IgD-negative memory B cell (primary cell): ENCODE results near the gene ZNF189. TPM values are rescaled to one million over a fixed set of nuclear protein-coding genes. Genes with fewer than 3 reads are reported as not detected.

Source experiments
- H3K27ac Mint-ChIP-seq, 3 donors: one replicate each; pipeline ENCODE4 v1.8.0; 2020 to 2022; ENCODE audit warnings: mild to moderate bottlenecking in 3 of 3, mixed read lengths in 3 of 3, moderate library complexity in 1 of 3
- H3K27me3 Mint-ChIP-seq: one replicate; pipeline ENCODE4 v1.8.0; 2021; ENCODE audit warnings: mixed read lengths
- H3K36me3 Mint-ChIP-seq: one replicate; pipeline ENCODE4 v1.8.0; 2020; ENCODE audit warnings: mild to moderate bottlenecking, mixed read lengths
- H3K4me1 Mint-ChIP-seq, 3 donors: one replicate each; pipeline ENCODE4 v1.8.0; 2020 to 2022; ENCODE audit warnings: mixed read lengths in 3 of 3, mild to moderate bottlenecking in 1 of 3
- H3K4me3 Mint-ChIP-seq, 4 donors: one replicate each; pipeline ENCODE4 v1.8.0; 2020 to 2022; ENCODE audit warnings: mild to moderate bottlenecking in 4 of 4, mixed read lengths in 4 of 4, moderate library complexity in 3 of 4
- H3K9me3 Mint-ChIP-seq, 3 donors: one replicate each; pipeline ENCODE4 v1.8.0; 2020 to 2021; ENCODE audit warnings: mixed read lengths in 3 of 3, mild to moderate bottlenecking in 1 of 3
- polyA plus RNA-seq: library from polyadenylated mRNA; unstranded; fragments of 300-500 nt; fragmentation: Illumina TruSeq; gene quantifications from one replicate; pipeline ENCODE4 v1.2.3, GENCODE V29; 2021

The ZNF189 gene
- 3.8 TPM for polyA plus RNA-seq

DNA sequence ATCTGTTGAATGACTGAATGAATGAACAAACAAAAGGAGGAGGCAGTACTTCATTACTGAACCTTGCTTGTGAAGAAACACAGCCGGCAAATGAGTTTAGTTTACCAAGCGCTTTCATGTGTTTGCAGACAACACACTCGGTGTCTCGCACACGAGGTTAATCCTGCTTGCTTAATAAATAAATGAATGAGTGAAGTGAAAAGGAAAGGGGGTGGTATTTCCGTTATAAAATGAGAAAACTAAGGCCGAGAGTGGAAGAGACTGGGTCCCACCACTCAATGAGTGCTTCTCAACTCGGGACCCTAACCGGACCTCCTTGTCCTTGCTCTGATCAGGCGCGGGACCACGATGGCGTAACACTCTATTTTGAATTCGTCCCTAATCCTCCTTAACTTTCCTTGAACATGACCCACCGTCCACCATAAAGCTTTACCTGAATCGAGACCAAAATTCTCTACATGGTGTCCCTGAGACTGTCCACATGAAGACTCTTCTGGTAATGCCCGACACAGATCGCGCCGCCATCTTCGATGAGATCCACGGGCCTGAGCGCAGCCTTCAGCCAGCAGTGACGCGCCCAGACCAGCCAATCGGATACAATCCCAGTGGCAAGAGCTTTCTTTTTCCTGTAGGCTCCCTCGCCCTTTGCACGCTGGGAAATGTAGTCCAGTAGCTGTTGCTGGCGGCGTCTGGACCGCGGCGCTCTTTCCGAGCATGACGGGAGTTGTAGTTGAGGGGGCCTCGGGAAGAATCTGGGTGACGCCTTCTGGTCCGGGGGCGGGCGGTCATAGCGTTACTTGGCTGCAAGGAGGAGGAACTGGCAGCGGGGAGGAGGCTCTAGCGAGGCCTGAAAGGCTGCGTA is at the start of gene ZNF189, which contains the start of gene MRPL50:
Gene ZNF189, plus strand, starts transcription at position 784 of the 862 bp plus-strand sequence. CDS start 306 bp downstream, outside the sequence.
Gene MRPL50, minus strand, starts transcription at position 551 of the 862 bp plus-strand sequence. Its CDS starts 26 bp downstream, at position 525.
- Mint-ChIP-seq H3K4me3 (peak within 1 kb of the TSS; percentile 93 to 100 (median 98)), H3K9me3 (peaks cover 0 to 7% (median 6%) of the 10 kb centered on the region in 3 donors), H3K27ac (peak within 1 kb of the TSS; percentile 81 to 99 (median 98)), H3K27me3 (peaks cover 2% of the 10 kb centered on the region), H3K4me1 (peaks cover 38 to 70% (median 54%) of the 10 kb centered on the region in 3 donors), H3K36me3 (peaks cover 28% of the 10 kb centered on the region)

DNA sequence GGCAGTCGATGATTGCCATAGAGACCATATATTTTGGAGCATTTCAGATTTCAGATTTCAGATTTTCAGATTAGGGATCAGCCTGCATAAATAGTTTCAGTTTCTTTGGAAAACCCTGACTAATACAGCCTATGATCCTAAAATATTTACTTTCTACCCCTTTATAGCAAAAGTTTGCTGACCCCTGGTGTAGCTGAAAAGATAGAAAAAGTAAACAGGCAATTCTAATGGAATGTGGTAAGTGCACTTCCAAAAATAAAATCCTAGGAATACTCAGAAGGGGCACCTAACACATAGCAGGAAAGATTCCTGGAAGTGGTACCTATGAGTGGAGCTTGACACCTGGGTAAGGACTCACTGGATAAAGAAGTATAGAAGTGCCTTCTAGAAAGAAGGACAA is 48.4 kb upstream of the ZNF189 start:
- Mint-ChIP-seq H3K36me3 (no peaks in the 10 kb centered on the region), H3K9me3 (peaks cover 0 to 4% (median 0%) of the 10 kb centered on the region in 3 donors), H3K27me3 (no peaks in the 10 kb centered on the region), H3K27ac (no peak overlapping the region), H3K4me1 (no peaks in the 10 kb centered on the region), H3K4me3 (no peak overlapping the region)

DNA sequence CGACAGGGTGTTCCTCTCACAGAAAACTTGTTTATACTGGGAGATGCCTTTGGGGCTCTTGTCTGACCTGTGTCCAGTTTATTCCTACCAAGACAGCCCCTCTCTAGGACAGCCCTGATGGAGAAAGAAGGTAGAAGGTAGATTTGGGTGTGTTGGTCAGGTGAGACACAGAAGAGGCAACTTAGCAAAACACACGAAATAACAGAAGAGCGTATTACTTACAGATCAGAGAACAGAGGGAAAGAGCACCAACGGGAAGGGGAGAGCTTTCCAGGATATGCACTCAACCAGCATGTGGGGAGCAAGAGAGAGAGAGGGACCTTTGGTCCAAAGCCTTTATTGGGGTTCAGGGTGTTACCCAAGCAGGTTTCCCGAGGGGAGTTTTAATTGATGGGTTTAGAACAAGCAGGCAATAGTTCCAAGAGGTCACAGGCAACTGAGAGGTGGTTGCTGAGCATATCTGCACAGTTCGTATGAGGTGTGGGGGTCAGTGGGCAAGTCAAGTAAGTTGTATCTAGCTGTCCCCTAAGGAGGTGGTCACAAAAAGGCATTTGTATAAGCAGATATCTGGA is 45.7 kb upstream of the ZNF189 start:
- Mint-ChIP-seq H3K4me3 (no peak overlapping the region), H3K9me3 (peaks cover 0 to 4% (median 0%) of the 10 kb centered on the region in 3 donors), H3K4me1 (no peaks in the 10 kb centered on the region), H3K36me3 (no peaks in the 10 kb centered on the region), H3K27ac (no peak overlapping the region), H3K27me3 (peaks cover 2% of the 10 kb centered on the region)

DNA sequence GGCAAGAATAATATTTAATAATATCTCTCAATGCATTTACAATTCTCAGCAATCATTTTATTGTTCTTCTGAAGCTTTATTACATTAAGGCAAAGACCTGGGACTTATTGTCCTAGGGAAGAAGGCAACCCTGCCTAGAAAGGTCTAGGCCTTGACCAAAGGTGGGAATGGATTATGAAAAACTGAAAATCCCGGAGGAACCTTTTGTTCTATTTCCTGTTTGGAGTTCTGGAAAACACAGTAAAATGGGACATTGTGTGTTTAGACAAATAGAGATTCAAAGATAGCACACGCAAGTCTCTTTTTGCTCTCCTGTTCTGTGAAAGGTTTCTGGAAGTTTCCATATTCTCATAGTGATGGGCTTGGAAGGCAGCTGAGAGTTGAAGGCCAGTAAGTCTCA is 45.0 kb upstream of the ZNF189 start:
- no peak overlapping the region for H3K4me3 Mint-ChIP-seq

GRCh38 chr9:101354143-101354764 is 44.4 kb upstream of the ZNF189 start:
- Mint-ChIP-seq H3K27ac (no peak overlapping the region), H3K4me1 (no peaks in the 10 kb centered on the region), H3K9me3 (peaks cover 0 to 2% (median 0%) of the 10 kb centered on the region in 3 donors), H3K36me3 (no peaks in the 10 kb centered on the region), H3K27me3 (peaks cover 2% of the 10 kb centered on the region), H3K4me3 (no peak overlapping the region)

More for the DNA sequence above, 45.0 kb upstream of the ZNF189 start:
- peaks cover 0 to 4% (median 0%) of the 10 kb centered on the region in 3 donors for H3K9me3 Mint-ChIP-seq
- H3K27me3 Mint-ChIP-seq, result peaks cover 2% of the 10 kb centered on the region
- no peaks in the 10 kb centered on the region for H3K4me1 Mint-ChIP-seq
- H3K27ac Mint-ChIP-seq, result no peak overlapping the region
- no peaks in the 10 kb centered on the region for H3K36me3 Mint-ChIP-seq

DNA sequence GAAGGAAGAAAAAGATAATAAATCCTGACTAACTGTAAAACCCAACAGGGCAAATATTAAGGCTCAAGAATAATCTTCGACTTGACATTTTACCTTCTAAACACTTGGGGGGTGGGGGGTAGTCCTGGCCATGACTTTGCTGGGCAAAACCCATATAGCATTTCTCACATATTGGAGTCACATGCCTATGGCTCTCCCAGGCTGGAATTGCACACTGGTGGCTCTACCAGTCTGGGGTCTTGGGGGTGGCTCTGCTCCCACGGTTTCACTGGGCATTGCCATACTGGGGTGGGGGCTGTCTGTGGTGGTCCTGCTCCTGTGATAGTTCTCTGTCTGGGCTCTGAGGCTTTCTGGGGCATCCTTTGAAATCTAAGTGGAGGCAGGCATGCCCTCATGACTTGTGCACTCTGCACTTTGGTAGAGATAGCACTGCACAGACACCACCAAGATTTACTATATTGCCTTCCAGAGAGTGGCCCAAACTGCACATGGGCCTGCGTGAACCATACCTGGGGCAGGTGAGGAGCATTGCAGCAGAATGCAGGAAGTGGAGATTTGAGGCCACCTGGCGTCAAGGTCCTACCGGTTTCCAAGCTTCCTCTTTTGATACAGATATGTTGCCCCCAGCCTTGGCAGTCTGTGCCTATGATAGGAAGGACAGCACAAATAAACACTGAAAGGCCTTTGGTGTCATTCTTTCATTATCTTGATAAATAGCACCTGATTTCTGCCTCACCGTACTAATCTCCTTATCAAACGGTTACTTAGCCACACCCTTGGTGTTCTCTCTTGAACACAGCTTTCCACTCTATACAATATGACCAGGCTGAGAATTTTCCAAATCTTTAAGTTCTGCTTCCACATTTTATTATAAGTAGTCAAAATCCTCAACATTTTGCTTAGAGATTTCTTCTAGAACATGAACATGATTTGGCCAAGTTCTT is 43.6 kb upstream of the ZNF189 start:
- Mint-ChIP-seq H3K27me3 (peaks cover 2% of the 10 kb centered on the region), H3K4me3 (no peak overlapping the region), H3K4me1 (no peaks in the 10 kb centered on the region), H3K27ac (no peak overlapping the region), H3K36me3 (no peaks in the 10 kb centered on the region), H3K9me3 (no peaks in the 10 kb centered on the region)

DNA sequence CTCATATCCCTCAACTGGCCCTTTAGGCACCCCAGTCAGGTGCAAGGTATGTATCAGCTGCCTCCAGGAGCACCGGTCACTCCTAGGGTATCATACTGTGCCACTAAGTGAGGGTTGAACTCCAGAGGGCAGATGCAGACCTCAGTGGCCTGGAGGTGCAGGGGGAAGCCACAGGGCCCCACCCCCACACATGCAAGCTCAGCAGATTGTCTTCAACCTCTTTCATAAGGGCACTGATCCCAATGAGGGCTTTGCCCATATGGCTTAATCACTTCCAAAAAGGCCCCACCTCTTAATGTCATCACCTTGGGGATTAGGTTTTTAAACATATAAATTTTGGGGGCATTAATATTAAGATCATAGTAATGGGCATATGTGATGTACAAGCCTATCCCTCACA is 42.0 kb upstream of the ZNF189 start:
- Mint-ChIP-seq H3K27me3 (peaks cover 2% of the 10 kb centered on the region), H3K4me3 (no peak overlapping the region), H3K9me3 (peaks cover 0 to 2% (median 0%) of the 10 kb centered on the region in 3 donors), H3K4me1 (no peaks in the 10 kb centered on the region), H3K27ac (no peak overlapping the region), H3K36me3 (peaks cover 2% of the 10 kb centered on the region)

GRCh38 chr9:101359679-101360078 is 39.0 kb upstream of the ZNF189 start:
- Mint-ChIP-seq H3K4me3 (no peak overlapping the region), H3K9me3 (peaks cover 0 to 2% (median 0%) of the 10 kb centered on the region in 3 donors), H3K27me3 (peaks cover 2% of the 10 kb centered on the region)

GRCh38 chr9:101360647-101361046 is 38.0 kb upstream of the ZNF189 start:
- peaks cover 0 to 2% (median 0%) of the 10 kb centered on the region in 3 donors for H3K9me3 Mint-ChIP-seq
- no peak overlapping the region for H3K27ac Mint-ChIP-seq
- peaks cover 2% of the 10 kb centered on the region for H3K27me3 Mint-ChIP-seq
- H3K4me3 Mint-ChIP-seq, result no peak overlapping the region
- H3K4me1 Mint-ChIP-seq, result no peaks in the 10 kb centered on the region
- peaks cover 4% of the 10 kb centered on the region for H3K36me3 Mint-ChIP-seq

More at GRCh38 chr9:101359679-101360078, 39.0 kb upstream of the ZNF189 start:
- no peak overlapping the region for H3K27ac Mint-ChIP-seq
- H3K4me1 Mint-ChIP-seq, result no peaks in the 10 kb centered on the region
- H3K36me3 Mint-ChIP-seq, result peaks cover 4% of the 10 kb centered on the region

DNA sequence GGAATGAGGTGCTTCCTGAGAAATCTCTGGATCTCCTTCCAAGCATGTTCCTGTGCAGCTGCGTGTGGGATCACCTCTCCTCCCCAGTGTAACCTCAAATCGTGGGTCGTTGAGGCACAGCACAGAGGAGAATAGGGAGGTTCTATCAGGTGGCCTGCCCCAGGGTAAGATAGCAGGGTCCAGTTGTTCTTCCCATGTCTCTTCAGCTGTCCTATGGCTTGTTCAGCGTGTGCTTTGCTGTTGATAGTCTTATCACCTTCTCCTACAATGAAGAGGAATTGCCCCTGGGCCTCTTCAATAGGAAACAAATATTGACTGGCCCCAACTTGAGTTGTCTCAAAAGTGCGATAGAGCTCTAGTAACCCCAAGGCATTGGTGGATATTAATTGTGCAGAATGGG is 36.2 kb upstream of the ZNF189 start:
- Mint-ChIP-seq H3K9me3 (peaks cover 0 to 2% (median 0%) of the 10 kb centered on the region in 3 donors), H3K27ac (no peak overlapping the region), H3K27me3 (peaks cover 1% of the 10 kb centered on the region), H3K36me3 (peaks cover 4% of the 10 kb centered on the region), H3K4me3 (no peak overlapping the region), H3K4me1 (no peaks in the 10 kb centered on the region)

DNA sequence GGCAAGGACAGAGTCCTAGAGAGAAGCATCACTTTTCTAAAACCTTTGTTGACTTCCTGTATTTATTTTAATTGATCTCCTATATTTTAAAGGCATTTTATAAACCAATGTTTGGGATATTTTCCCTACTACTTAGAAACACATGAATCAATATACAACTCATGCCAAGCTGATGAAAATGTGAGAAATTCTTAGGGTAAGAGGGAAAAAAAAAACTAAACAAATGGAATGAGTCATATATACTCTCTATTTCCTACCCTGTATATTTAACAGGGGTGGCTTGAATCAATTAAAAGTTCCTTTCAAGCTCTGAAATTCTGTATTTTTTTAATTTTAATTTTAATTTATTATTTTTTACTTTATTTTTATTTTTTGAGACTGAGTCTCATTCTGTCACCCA is 33.5 kb upstream of the ZNF189 start:
- H3K9me3 Mint-ChIP-seq, result peaks cover 0 to 2% (median 0%) of the 10 kb centered on the region in 3 donors
- no peak overlapping the region for H3K27ac Mint-ChIP-seq
- peaks cover 4% of the 10 kb centered on the region for H3K36me3 Mint-ChIP-seq
- no peaks in the 10 kb centered on the region for H3K4me1 Mint-ChIP-seq
- no peak overlapping the region for H3K4me3 Mint-ChIP-seq
- H3K27me3 Mint-ChIP-seq, result no peaks in the 10 kb centered on the region

GRCh38 chr9:101366038-101366756 is 32.5 kb upstream of the ZNF189 start:
- no peaks in the 10 kb centered on the region for H3K9me3 Mint-ChIP-seq
- H3K27ac Mint-ChIP-seq, result no peak overlapping the region
- H3K27me3 Mint-ChIP-seq, result peaks cover 1% of the 10 kb centered on the region
- H3K36me3 Mint-ChIP-seq, result peaks cover 2% of the 10 kb centered on the region
- no peak overlapping the region for H3K4me3 Mint-ChIP-seq
- no peaks in the 10 kb centered on the region for H3K4me1 Mint-ChIP-seq

DNA sequence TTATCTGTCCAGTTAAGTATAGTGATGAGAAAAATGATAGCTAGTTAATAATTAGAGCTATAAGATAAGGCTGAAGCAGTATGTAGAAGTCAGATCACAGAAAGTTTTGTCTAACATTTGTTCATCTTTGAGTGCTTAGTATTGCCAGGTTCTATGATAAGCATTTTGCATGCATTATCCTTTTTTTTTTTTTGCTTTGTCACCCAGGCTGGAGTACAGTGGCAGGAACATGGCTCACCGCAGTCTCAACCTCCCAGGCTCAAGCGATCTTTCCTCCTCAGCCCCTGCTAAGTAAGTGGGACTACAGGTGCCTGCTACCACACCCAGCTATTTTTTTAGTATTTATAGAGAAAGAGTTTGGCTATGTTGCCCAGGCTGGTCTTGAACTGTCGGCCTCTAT is 31.3 kb upstream of the ZNF189 start:
- H3K36me3 Mint-ChIP-seq, result peaks cover 2% of the 10 kb centered on the region
- peaks cover 4% of the 10 kb centered on the region for H3K27me3 Mint-ChIP-seq
- H3K9me3 Mint-ChIP-seq, result peaks cover 0 to 4% (median 2%) of the 10 kb centered on the region in 3 donors
- no peak overlapping the region for H3K4me3 Mint-ChIP-seq
- no peak overlapping the region for H3K27ac Mint-ChIP-seq
- H3K4me1 Mint-ChIP-seq, result no peaks in the 10 kb centered on the region

DNA sequence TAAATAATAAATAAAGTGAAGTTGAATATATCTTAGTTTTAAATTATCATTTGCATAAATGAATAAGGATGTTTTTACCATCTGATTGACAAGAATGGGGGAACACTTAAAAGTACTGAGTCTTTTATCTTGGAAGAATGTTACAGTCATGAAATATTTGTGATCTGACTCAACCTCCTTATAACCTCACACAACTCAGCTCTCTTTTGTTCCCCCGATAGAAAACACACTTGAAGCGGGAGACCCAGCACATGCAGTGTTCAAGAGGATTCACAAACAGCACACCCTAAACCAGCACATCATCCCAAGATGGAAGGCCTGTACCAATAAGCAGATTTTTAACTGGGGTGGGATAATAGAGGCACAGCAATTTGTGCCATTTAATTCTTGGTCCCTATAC is 29.4 kb upstream of the ZNF189 start:
- Mint-ChIP-seq H3K4me3 (no peak overlapping the region), H3K9me3 (peaks cover 0 to 4% (median 2%) of the 10 kb centered on the region in 3 donors), H3K27me3 (peaks cover 4% of the 10 kb centered on the region), H3K4me1 (no peaks in the 10 kb centered on the region), H3K27ac (no peak overlapping the region), H3K36me3 (no peaks in the 10 kb centered on the region)
